HUDEP-2 (cell line): ENCODE measurements around the gene TNS3.
"Not testable (repeated sequence)": the region's sequence is repeated elsewhere in the genome, so short reads cannot be mapped to it uniquely, and the experiment has no call there.

Source experiments
- DNase-seq, 76 experiments: peaks; one replicate each; lab custom pipeline; 2025; ENCODE audit not compliant: unreplicated experiment in 76 of 76; lab: John Stamatoyannopoulos, UW

TNS3 gene

GRCh38 chr7:47283497-47284131 lies 298.3 kb downstream of the TNS3 start:
- no peak for DNase-seq

GRCh38 chr7:47282790-47283496 lies 299.0 kb downstream of the TNS3 start:
- DNase-seq: no peak

- DNase-seq: no peak
These were observed 299.8 kb downstream of the TNS3 start for GRCh38 chr7:47281966-47282643.

- no peak for DNase-seq
These were observed 300.8 kb downstream of the TNS3 start for GRCh38 chr7:47281161-47281560.

- DNase-seq: no peak
These were observed 301.8 kb downstream of the TNS3 start for GRCh38 chr7:47280114-47280513.

GRCh38 chr7:47278043-47278442 lies 303.9 kb downstream of the TNS3 start:
- DNase-seq: no peak

GRCh38 chr7:47277321-47277781 lies 304.6 kb downstream of the TNS3 start:
- DNase-seq: no peak

- DNase-seq: no peak
These were observed 307.7 kb downstream of the TNS3 start for GRCh38 chr7:47273974-47274766.

- no peak for DNase-seq
These were observed 308.8 kb downstream of the TNS3 start for GRCh38 chr7:47273088-47273487.

- DNase-seq: no peak
These were observed 310.2 kb downstream of the TNS3 start for GRCh38 chr7:47271749-47272148.

GRCh38 chr7:47268851-47269836 lies 312.8 kb downstream of the TNS3 start:
- DNase-seq: no peak

GRCh38 chr7:47267346-47267745 lies 314.6 kb downstream of the TNS3 start:
- no peak for DNase-seq

GRCh38 chr7:47266799-47267198 lies 315.1 kb downstream of the TNS3 start:
- DNase-seq: peak in 72 of 76 experiments; percentile 13 to 82 (median 58)

GRCh38 chr7:47266131-47266706 lies 315.7 kb downstream of the TNS3 start:
- DNase-seq: peak in 61 of 76 experiments; percentile 3 to 72 (median 40)

- DNase-seq: no peak
These were observed 316.3 kb downstream of the TNS3 start for GRCh38 chr7:47265621-47266020.

GRCh38 chr7:47264021-47264651 lies 317.8 kb downstream of the TNS3 start:
- DNase-seq: no peak

- no peak for DNase-seq
These were observed 319.0 kb downstream of the TNS3 start for GRCh38 chr7:47262881-47263280.

GRCh38 chr7:47262160-47262559 lies 319.8 kb downstream of the TNS3 start:
- DNase-seq: not testable (repeated sequence)

GRCh38 chr7:47260270-47260669 lies 321.6 kb downstream of the TNS3 start:
- DNase-seq: no peak
